ENCODE measurements around the gene PCDHGC4.

PCDHGC4 gene

GRCh38 chr5:141512390-141512910 lies 27.6 kb downstream of the PCDHGC4 start:
- DNase-seq (ENCODE audit: low spot score), result peak; percentile 84

GRCh38 chr5:141512911-141513626 lies 28.2 kb downstream of the PCDHGC4 start:
- DNase-seq (ENCODE audit: low spot score), result peak; percentile 23

DNA sequence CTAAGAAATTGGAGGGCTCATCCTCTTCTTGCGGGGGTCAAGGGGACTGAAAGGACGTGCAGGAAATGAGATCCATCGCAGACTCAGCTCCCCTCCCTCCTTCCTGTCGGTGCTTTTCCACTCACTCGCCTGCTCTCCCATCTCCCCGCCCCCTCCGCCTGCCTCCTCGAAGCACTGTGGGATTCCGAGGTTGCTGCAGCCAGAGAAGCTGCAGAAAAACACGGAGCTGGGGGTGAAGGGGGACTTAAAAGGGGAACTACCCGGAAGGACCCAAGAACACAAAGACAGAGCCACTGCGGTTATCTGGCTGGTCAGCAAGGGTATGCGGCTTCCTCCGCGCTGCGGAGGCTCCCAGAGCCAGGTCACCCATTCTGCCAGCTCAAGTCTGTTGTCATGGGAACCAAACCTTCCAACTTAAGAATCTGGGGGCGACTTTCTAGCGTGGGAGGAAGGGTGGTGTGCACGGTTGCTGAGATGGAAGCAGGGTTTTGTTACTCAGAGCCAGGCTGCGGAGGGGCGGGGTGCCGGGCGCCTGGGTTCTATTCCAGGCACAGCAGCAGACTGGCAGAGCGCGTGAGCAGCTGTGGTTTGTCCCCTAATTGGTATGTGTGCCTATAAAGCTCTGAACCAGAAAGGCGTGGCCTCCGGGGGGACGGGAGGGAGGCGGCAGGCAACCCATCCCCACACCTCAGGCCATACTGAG lies 28.9 kb downstream of the PCDHGC4 start:
- DNase-seq (ENCODE audit: low spot score), result peak; percentile 63

GRCh38 chr5:141514330-141515133 lies 29.7 kb downstream of the PCDHGC4 start:
- no peak for DNase-seq (ENCODE audit: low spot score)

DNA sequence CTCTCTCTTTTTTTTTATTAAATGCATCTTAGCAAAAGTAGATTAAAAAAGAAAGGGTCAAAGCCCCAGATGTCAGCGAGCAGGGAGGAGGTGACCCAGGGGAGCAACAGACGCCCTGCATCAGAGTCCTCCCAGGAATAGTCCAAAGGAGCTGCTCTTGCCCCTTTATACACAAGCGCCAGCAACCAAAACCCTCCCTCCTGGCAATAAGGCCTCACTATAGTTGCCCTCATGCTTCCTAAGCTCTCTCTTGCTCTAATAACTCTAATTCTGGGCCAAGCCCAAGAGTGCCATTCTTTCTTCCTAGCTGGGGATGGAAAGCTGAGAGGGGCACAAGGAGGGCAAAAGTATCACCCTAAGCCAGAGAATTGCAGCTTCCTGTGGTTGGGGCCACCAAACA lies 30.3 kb downstream of the PCDHGC4 start:
- no peak for DNase-seq (ENCODE audit: low spot score)

GRCh38 chr5:141515946-141516671 lies 31.3 kb downstream of the PCDHGC4 start:
- DNase-seq (ENCODE audit: low spot score), result no peak

- no peak for DNase-seq (ENCODE audit: low spot score)
Observed at GRCh38 chr5:141516672-141517025, 31.8 kb downstream of the PCDHGC4 start.

DNA sequence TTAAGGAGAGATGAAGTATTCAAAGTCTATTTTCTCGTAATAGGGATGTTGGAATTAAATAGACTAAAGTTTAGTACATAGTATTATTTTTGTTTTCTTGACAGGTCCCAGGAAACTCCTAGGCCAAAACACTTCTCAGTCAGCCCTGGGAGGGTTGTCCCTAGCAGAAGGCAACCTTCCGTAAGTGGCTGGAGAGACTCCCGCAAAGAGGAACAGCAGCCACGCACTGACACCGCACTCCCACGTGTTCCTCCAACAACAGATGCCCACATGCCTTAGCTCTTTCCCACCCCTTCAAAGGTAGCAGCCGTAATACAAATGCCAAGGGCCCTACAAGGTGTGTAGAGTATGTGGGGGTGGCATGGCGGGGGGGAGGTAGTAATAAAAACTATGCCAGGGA lies 32.5 kb downstream of the PCDHGC4 start:
- no peak for DNase-seq (ENCODE audit: low spot score)

- no peak for DNase-seq (ENCODE audit: low spot score)
Observed at GRCh38 chr5:141517880-141518617, 33.2 kb downstream of the PCDHGC4 start.

DNA sequence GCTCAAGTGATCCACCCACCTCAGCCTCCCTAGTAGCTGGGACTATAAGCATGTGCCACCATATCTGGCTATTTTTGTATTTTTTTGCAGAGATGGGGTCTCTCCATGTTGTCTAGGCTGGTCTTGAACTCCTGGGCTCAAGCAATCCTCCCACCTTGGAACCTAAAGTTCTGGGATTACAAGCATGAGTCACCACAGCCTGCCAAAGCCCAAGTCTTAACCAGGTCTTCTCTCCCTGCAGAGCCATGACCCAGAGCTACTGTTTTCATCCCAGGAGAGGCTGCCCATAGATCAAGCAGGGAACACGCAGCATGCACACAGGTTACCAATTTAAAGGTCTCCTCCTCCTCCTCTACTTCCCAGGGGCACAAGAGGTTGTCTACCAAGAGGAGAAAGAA lies 33.8 kb downstream of the PCDHGC4 start:
- DNase-seq (ENCODE audit: low spot score), result no peak

GRCh38 chr5:141519605-141520565 lies 35.1 kb downstream of the PCDHGC4 start:
- DNase-seq (ENCODE audit: low spot score), result no peak

- peak; percentile 23 for DNase-seq (ENCODE audit: low spot score)
Observed at GRCh38 chr5:141521244-141521781, 36.5 kb downstream of the PCDHGC4 start.

DNA sequence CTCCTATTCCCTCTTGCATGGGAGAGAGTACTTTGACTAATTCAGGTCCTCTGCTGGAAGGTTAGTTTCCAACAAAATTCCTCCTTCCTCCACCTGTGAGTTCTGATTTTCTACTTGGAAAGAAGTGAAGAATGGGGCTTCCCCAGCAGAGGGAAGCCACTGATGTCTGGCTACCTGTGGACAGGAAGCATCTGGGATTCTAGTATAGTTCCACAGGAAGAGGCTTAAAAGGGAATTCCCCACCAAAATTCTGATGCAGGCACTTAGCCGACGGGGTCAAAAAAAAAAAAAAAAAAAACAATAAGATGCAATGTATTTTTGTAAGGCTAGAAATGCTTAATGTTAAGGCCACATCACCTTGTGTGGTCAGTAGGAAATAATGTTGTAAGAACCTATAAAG lies 37.5 kb downstream of the PCDHGC4 start:
- DNase-seq (ENCODE audit: low spot score), result no peak

GRCh38 chr5:141523991-141524390 lies 39.2 kb downstream of the PCDHGC4 start:
- DNase-seq (ENCODE audit: low spot score), result no peak

DNA sequence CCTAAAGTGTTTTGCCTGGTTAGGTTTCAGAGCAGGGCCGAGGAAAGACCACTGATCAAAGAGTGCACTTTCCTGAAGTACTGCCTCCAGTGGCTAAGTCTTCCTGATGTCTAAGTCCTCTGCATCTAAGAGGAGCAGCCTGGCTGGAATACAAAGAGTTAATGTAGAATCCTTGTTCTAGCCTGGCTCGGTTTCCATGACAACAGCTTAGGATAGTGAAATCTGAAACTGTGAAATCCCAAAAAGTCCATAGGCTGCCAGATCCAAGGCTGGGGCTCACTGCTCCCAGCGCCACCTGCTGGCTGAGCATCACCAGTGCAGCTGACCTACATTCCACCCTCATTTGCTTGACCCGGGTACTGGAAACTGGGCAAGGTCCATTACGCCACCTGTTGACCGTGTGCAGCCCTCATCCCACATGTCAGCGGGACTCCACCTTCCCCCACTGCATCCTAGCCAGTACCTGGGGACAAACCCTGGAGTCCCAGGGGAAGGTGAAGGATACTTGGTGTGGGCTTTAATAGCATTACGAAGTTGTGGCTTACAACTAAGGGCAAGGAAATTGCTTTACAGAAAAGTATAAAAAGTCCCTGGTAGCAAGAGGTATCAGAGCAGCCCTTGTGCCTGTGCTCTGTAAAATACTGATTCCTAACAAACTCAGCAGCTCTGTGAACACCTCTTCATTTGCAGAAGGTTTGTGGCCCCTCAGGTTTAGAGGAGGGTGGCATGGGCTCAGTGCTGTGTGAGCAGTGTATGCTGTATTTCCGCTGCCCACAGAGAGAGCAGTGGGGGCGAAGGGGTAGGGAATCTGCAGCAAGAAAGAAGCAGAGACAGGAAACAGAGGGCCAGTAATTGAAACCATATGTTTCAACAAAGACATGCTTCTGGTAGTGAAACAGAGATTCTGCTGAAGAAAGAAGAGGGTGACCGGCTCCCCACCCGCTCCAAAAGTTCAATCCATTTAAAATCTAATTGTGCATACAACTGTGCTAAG lies 40.1 kb downstream of the PCDHGC4 start:
- peak; percentile 53 for DNase-seq (ENCODE audit: low spot score)

DNA sequence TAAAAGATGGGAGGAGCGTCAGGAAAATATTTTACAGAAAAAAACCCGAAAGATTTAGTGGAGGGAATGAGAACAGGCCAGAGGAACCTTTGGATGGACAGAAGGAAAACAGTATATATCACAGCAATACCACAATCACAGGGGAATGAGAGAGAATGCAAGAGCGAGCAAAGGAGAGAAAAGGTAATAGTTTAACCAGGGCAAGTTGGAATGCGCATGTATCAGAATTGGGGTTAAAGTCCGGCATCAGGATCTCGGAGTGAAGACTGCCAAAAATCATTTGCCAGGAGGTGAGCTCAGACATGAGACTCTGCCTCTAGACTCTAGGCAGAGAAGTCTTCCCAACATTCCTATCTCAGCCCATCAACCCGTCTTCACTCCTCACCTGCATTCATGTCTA lies 40.8 kb downstream of the PCDHGC4 start:
- DNase-seq (ENCODE audit: low spot score), result no peak

- DNase-seq (ENCODE audit: low spot score), result no peak
Observed at GRCh38 chr5:141527426-141527825, 42.6 kb downstream of the PCDHGC4 start.

DNA sequence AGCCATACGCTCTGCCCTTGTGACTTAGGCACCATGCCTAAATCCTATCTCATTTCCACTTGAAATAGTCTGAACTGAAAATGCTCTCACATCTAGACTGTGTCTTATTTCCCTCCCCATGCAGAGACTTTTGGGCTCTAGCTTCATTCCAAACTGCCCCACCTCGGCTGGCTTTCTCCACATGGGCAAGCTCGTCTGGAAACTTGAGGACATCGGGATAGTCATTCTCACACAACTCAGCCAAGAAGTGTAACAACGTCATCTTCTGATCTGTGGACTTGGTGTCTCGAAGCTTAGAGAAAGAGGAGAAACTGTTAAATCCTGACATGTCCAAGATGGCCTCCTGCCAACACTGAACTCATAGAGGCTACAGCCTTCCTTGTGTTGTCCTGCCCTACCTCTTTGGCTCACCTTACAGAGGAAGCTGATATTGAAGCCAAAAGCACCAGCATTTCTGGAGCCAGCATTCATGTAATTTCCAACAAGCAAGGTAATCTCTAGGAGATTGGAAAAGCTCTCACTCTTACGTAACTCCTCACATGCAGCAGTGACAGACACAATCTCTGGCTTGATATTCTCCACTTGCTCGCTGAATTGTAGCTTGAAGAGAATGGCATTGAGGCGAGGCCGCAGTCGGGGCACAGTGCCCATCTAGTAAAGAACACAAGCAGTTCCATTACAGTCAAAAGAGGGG lies 43.6 kb downstream of the PCDHGC4 start:
- DNase-seq (ENCODE audit: low spot score), result no peak

Measured in CD4-positive, alpha-beta T cell treated with Interleukin-2 at 100 ng/mL for 4 hours (primary cell).